IPS-11a (cell line): ENCODE results near the gene ORC2.
"Not testable (repeated sequence)": the region's sequence is repeated elsewhere in the genome, so short reads cannot be mapped to it uniquely, and the experiment has no call there.

Source experiments
- H3K4me3 ChIP-seq: one replicate; pipeline ENCODE4 v1.5.1; 2013; ENCODE audit warnings: low read depth, low read length, control low read depth

ORC2 gene

GRCh38 chr2:200939832-200940231 lies 23.6 kb downstream of the ORC2 start:
- H3K4me3 ChIP-seq, result no peak overlapping the region

- no peak overlapping the region for H3K4me3 ChIP-seq
Measured at GRCh38 chr2:200930947-200931626, 32.4 kb downstream of the ORC2 start.

- no peak overlapping the region for H3K4me3 ChIP-seq
Measured at GRCh38 chr2:200929334-200930249, 33.9 kb downstream of the ORC2 start.

- H3K4me3 ChIP-seq, result no peak overlapping the region
Measured at GRCh38 chr2:200922439-200922838, 41.0 kb downstream of the ORC2 start.

- no peak overlapping the region for H3K4me3 ChIP-seq
Measured at GRCh38 chr2:200913654-200914053, 49.8 kb downstream of the ORC2 start.

- no peak overlapping the region for H3K4me3 ChIP-seq
Measured at GRCh38 chr2:200909958-200910357, 53.5 kb downstream of the ORC2 start.

- no peak overlapping the region for H3K4me3 ChIP-seq
Measured at GRCh38 chr2:200905618-200906296, 57.7 kb downstream of the ORC2 start.

GRCh38 chr2:200901459-200902072 lies 61.9 kb downstream of the ORC2 start:
- no peak overlapping the region for H3K4me3 ChIP-seq

- no peak overlapping the region for H3K4me3 ChIP-seq
Measured at GRCh38 chr2:200899482-200899881, 64.0 kb downstream of the ORC2 start.

GRCh38 chr2:200888704-200889625 lies 74.5 kb downstream of the ORC2 start, which contains the start of the genes NIF3L1 and PPIL3:
NIF3L1 (plus strand) TSS chr2:200889371; CDS start chr2:200891944, 2,573 bp downstream.
PPIL3 (minus strand) TSS chr2:200889077; CDS start chr2:200887615, 1,462 bp downstream.
- peak within 1 kb of the TSS; percentile 99 for H3K4me3 ChIP-seq

GRCh38 chr2:200881715-200882249 lies 81.7 kb downstream of the ORC2 start:
- not testable (repeated sequence) for H3K4me3 ChIP-seq

GRCh38 chr2:200878289-200878880 lies 85.1 kb downstream of the ORC2 start:
- H3K4me3 ChIP-seq, result no peak overlapping the region

- no peak overlapping the region for H3K4me3 ChIP-seq
Measured at GRCh38 chr2:200877443-200877842, 86.0 kb downstream of the ORC2 start.

- H3K4me3 ChIP-seq, result no peak overlapping the region
Measured at GRCh38 chr2:200873560-200873959, 89.9 kb downstream of the ORC2 start.

GRCh38 chr2:200871151-200871550 lies 92.3 kb downstream of the ORC2 start:
- no peak overlapping the region for H3K4me3 ChIP-seq

- no peak overlapping the region for H3K4me3 ChIP-seq
Measured at GRCh38 chr2:200869014-200869413, 94.4 kb downstream of the ORC2 start.

GRCh38 chr2:200864176-200865034 lies 99.1 kb downstream of the ORC2 start, which contains the start of gene CLK1:
CLK1 (minus strand) TSS chr2:200864658; CDS start chr2:200861862, 2,796 bp downstream.
- H3K4me3 ChIP-seq, result peak within 1 kb of the TSS; percentile 100

GRCh38 chr2:200863782-200864175 lies 99.7 kb downstream of the ORC2 start:
- H3K4me3 ChIP-seq, result peak overlapping the region; percentile 100
